Measurements from ENCODE around the gene SPAG7.
A peak's percentile ranks its signal among the peaks of the same experiment; 100 is the strongest.

SPAG7 gene

GRCh38 chr17:4967539-4968485, at the start of gene SPAG7:
SPAG7 (minus strand) TSS chr17:4967817; CDS start chr17:4967804, 13 bp downstream.
- DNase-seq, result peak; percentile 96

- DNase-seq, result no peak
Observed at GRCh38 chr17:5014357-5014756, 46.7 kb upstream of the SPAG7 start.

GRCh38 chr17:5011928-5012327, 44.3 kb upstream of the SPAG7 start:
- DNase-seq, result no peak

DNA sequence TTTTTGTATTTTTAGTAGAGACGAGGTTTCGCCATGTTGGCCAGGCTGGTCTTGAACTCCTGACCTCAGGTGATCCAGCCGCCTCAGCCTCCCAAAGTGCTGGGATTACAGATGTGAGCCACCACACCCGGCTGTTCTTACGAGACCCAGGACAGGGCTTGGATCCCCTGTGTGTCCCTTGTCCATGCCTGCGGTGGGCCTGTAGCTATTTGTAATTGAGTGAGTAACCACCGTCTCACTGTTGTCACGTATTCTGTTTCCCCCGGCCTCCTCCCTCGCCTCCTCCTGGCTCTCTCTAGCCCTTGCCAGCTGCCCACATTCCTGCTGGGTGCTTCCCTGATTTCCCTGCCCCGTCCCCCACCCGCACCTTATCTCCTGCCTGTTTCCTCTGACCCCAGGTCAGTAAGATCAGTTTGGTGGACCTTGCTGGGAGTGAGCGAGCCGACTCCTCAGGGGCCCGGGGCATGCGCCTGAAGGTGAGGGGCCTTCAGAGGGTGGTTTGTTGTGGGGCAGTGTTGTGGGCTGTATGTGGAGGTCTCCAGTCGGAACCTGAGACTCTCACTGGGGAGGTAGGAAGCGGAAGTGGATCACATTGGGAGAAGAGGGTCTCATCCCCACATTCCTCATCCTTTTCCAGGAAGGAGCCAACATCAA, 35.7 kb upstream of the SPAG7 start:
- DNase-seq, result no peak

GRCh38 chr17:5002121-5002788, 34.6 kb upstream of the SPAG7 start:
- no peak for DNase-seq

DNA sequence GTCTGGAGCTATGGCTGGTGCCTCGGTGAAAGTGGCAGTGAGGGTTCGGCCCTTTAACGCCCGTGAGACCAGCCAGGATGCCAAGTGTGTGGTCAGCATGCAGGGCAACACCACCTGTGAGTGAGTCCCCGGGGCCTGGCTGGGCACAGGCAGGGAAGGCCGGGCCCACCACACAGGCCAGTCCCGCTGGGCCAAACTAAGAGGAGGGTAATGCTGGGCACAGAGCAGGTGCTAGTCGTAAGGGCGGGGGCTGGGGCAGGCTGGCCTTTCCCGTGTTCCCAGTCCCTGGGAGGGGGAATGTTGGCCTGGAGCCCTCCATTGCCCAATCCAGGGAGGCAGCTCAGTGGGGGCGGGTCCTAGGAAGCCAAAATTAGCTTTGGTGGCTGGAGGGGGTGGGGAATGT, 32.6 kb upstream of the SPAG7 start:
- no peak for DNase-seq

DNA sequence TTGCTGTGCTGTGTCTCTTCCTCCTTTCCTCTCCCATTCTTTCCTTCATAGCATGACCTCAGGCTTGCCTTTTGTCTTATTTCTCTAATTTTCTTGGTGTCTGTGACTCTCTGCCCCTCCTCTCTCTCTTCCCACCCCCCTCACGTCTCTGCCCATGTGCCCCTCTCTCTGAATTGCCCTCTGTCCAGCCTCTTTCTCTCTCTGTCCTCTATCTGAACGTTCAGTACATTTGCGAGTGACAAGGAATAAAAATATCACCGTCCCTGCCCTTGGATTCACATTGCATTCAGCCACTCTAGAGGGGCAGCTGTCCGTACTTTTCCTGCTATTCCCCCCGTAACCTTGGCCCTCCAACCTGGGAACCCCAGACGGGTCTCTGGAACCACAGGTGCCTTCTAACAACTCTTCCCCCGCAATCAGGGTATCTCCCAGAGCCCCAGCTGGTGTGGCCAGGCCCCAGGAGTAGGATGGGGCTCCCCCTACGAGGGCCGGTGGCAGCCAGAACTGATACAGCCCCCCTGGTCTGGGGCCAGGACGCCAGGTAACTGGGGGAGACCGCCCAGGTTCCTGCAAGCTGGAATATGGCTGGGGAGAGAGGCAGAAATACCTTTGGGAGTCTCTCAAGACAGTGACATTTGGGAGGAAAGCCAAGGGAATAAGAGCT, 31.9 kb upstream of the SPAG7 start:
- no peak for DNase-seq

GRCh38 chr17:4998732-4999429, 31.3 kb upstream of the SPAG7 start:
- DNase-seq, result no peak

GRCh38 chr17:4998027-4998731, 30.6 kb upstream of the SPAG7 start:
- DNase-seq, result peak; percentile 10

DNA sequence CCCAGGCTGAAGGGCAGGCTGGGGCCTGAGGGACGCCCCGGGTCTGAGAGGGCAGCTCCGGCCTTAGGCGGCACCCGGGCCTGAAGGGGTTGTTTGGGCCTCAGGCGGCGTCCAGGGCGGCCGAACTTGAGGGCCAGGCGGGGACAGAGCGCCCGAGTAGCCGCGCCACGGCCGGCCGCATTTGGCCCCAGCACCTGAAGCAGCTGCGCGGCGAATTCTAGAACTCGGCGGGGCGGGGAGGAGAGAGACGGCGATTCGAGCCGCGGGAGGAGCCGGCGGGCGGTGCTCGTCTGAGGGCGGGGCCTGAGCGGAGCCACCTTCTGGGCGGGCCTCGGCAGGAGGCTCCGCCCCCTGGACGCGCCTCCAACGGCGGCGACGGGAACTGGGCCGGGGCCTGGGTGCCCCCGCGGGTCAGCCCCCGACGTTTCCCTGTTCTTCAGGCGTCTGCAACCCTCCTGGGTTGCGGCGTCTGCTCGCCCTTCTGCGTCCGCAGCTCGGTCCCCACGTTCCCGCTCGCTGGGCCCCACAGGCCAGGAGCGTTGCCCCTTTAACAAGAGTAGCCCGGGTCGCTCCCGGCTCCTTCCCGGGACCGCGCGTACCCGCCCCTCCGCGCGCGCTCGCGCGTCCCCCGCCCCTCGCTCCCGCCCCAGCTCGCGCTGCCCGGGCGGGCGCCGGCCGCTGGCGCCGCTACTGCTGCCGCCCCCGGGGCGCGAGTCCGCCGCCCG, 29.8 kb upstream of the SPAG7 start, which contains the start of the genes INCA1 and KIF1C:
Gene INCA1, minus strand, starts transcription at position 221 of the 725 bp plus-strand sequence. CDS start 3,085 bp downstream, outside the sequence.
Gene KIF1C, plus strand, starts transcription at position 649 of the 725 bp plus-strand sequence. CDS start 2,297 bp downstream, outside the sequence.
- peak; percentile 85 for DNase-seq

DNA sequence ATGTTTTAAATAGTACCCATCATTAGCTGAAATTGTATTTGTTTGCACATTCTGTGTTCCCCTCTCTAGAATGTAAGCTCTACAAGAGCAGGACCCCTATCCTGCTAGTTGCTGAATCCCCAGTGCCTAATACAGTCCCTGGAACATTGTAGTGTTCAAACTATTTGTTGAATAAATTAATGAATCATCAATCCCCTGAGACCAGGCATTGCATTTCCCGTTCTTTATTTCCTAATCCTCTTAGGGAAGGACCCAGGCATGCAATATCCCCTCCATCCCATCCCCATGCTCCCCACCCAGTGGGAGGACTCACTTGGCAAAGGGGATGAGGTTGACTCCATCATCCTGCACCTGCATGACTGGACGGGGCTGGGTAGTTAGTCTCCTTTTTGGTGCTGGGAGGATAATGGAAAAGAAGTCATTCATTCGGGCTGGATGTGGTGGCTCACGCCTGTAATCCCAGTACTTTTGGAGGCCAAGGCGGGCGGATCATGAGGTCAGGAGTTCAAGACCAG, 26.5 kb upstream of the SPAG7 start:
- DNase-seq, result no peak

DNA sequence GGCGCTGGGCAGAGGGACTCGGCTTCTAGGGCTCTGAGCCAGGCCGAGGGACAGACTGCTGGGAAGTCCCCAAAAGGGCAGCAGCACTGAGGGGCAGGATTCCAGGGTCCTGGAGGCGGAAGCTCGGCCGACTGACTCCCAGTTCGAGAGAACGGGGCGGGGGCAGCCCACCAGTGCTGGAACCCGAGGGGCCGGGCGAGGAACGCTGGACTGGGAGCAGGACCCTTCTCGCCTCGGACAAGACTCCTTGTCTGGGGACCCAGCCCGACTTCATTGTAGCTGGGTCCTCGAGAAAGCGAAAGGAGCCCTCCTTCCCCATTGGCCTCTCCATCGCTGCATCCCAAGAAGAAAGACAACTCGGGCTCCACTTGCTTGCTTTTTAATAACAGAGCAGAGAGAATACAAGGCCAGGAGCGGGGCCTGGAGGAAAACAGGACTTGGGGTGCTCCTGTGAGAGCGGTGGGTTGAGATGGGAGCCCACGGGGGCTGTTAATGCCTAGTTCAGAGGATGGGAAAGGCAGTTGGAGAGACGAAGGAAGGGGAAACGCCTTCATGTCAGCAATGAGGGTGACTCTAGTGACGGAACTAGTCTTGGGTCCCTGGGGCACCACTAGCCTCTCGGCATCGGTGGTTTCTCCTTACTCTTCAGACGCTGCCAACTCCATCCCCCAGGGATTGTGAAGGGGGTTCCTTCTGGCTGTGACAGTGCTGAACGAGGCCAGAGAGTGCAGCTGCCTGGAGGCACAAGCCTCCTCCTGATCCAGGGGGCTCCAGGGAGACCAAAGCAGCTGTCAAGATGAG, 20.4 kb upstream of the SPAG7 start:
- no peak for DNase-seq

DNA sequence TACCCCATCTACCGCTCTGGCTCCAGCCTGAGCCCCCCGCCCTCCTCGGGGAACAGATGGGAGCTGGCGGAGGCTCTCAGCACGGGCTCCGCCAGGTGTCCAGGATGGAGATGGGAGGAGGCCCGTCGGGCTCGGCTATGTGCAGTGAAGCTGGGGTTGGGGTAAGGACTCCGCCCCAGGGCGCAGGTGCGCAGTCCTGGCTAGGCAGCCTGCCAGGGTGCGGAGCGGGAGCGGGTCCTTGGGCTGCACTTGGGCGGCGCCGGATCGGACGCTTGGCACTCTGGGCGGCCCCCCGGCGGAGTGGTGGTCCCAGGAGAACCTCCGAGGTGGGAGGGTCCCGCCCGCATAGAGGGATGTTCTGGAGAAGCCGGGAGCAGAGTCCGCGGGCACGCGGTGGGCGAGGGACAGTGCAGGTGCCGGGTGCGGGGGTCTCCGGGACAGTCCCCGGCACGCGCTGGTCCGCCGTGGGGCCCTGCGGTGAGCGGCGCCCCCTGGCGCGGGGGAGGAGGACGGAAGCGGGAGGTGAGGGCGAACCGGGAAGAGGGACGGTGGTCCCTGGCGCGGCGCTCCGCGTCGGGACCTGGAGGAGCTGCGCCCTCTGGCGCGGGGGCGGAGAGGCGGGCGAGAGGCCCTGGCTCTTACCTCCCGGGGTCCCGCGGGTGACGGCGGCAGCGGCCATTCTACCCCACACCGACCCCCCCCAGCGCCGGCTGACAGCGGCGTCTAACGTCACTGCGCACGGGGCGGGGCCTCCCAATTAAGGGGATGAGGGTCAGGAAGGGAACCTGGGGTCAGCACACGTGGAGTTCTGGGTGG, 19.5 kb upstream of the SPAG7 start, which contains the start of gene CAMTA2:
Gene CAMTA2, minus strand, starts transcription at position 725 of the 816 bp plus-strand sequence. CDS start 1,453 bp downstream, outside the sequence.
- DNase-seq, result peak; percentile 82

- DNase-seq, result no peak
Observed at GRCh38 chr17:4986403-4986802, 18.8 kb upstream of the SPAG7 start.

GRCh38 chr17:4982305-4982704, 14.7 kb upstream of the SPAG7 start:
- no peak for DNase-seq

DNA sequence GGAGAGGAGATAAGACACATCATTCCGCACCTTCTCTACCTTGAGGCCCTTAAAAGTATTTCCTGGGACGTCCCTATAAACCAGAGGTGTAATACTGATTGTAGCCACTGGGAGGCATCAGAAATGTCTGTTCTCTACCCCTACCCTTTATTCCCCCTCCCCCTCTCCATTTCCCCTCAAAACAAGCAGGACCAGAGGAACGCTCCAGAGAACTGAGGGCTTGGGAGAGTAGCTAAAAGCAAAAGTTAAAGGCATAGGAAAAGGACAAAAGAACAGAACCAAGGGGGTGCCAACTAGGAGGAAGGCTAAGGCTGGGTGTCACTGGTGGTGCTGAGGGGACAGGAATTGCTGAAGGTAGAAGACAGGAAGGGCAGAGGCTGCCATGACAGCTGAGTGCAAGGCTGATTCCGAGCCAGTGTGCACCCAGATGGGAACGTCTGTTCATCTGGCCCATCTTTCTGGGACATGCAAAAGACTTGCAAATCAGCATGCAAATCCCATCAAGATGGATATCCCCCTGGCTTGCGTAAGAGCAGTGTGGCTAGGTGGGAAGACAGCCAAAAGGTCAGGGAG, 13.1 kb upstream of the SPAG7 start:
- DNase-seq, result peak; percentile 64

- no peak for DNase-seq
Observed at GRCh38 chr17:4978726-4979125, 11.1 kb upstream of the SPAG7 start.

DNA sequence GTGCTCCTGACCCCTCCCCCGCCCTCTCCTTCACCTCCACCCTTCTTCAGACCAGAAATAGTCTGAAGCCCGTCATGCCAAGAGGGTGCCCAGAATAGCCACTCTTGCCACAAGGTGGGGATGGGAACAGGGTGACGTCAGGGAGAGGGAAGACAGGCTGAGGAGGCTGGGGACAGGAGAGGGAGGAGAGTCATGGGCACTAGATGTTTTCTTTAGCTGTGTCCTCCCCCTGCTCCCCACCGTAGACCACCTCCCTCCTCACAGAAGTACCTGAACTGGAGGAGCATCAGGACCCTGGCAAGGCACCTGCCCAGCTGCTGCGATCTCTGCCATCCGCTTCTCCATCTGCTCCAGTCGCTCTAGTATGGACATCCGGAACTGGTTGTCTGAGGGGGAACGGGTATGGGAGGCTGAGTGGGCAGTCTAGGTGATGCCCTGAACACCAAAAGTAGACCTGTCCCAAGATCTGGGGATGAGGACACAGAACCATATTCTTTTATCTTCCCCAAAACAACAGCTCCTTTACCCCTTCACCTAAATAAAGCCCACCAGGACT, 6.6 kb upstream of the SPAG7 start:
- DNase-seq, result no peak

All from hematopoietic multipotent progenitor cell treated with erythropoietin and hydrocortisone succinate and interleukin-3 and kit ligand, for 8 days (in vitro differentiated cells).